Activated CD8-positive, alpha-beta memory T cell treated with anti-CD3 and anti-CD28 coated beads, Interleukin-2, amount 50 U/mL, for 4 hours (primary cell): Measurements from ENCODE around the gene L3HYPDH.

Experiments
- DNase-seq: peaks from one replicate; pipeline ENCODE4 v3.0.0-alpha.2; 2020

The L3HYPDH gene

GRCh38 chr14:59483819-59484638 lies at the start of gene L3HYPDH, which contains the start of gene JKAMP:
TSS of gene L3HYPDH (minus strand) at chr14:59484408. CDS start at chr14:59484316, 92 bp downstream.
TSS of gene JKAMP (plus strand) at chr14:59484517. CDS start at chr14:59484590, 73 bp downstream.
- peak; percentile 99 for DNase-seq

GRCh38 chr14:59532419-59532818 lies 48.2 kb upstream of the L3HYPDH start:
- no peak for DNase-seq

GRCh38 chr14:59530349-59530748 lies 46.1 kb upstream of the L3HYPDH start:
- DNase-seq, result no peak

DNA sequence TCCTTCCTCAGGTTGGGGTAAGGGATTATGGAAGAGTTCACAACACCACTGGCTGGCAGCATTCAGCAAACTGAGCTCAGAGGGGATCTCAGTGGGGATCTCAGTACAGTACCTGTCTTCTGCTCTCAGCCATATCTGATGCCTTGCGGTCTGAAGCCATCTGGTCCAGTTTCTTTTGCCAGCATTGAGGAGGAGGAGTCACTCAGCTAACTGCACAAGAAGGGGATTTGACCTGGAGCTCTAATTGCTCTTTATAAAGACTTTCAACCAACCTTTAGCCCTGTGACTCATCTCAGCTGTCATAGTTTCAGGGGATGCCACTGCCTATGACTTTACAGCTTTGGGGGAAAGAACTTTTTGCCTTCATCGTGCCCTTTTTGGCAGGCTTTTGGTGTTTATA lies 45.0 kb upstream of the L3HYPDH start:
- no peak for DNase-seq

DNA sequence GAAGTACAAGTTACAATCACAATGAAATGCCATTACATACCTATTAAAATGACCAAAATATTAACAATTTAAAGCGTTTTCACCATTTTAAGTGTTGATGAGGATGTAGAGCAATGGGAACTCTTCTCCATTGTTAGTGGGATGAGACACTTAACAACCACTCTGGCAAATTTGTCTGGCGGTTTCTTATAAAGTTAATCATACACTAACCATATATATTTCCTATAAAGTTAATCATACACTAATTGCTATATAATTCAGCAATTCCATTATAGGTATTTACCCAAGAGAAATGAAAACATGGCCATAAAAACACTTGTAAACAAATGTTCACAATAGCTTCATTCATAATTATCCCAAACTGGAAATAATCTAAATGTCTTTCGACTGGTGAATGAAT lies 36.0 kb upstream of the L3HYPDH start:
- DNase-seq, result no peak

- DNase-seq, result no peak
Observed at GRCh38 chr14:59511916-59512575, 27.8 kb upstream of the L3HYPDH start.

GRCh38 chr14:59510966-59511365 lies 26.8 kb upstream of the L3HYPDH start:
- no peak for DNase-seq

- DNase-seq, result no peak
Observed at GRCh38 chr14:59510001-59510400, 25.8 kb upstream of the L3HYPDH start.

DNA sequence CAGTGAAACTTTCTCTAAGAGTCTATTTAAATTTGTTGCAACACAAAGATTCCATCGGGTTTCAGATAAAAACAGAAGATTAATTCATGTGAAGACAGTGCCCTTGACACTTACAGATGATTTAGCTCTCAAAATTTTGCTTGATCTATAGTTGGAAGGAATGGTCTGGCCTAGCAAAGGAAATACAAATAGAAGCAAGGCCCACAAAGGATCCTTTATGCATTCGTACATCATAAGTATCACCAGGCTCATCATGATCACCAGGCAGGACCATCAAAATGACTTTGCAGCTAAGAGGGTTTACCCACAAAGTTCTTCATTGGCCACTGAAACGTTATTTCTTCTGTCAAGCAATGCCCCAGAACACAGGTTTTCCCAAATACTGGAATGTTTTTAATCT lies 24.9 kb upstream of the L3HYPDH start:
- DNase-seq, result no peak

DNA sequence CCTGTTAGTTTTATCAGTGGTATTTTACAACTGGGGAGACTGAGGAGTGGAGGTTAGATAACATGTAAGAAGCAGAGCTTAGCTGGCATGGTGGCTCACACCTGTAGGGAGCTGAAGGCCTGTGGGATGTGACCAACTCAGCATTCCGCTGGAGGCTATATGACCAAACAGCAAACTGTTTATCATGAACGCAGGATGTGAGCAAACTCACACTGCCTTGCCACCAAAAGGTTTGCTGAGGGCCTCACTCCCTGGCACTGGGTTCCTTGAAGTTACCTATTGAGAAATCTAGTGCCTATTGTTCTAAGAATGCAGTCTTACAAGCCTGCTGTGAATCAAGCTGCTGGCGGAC lies 23.5 kb upstream of the L3HYPDH start:
- DNase-seq, result no peak

- DNase-seq, result peak; percentile 41
Observed at GRCh38 chr14:59507063-59507751, 23.0 kb upstream of the L3HYPDH start.

DNA sequence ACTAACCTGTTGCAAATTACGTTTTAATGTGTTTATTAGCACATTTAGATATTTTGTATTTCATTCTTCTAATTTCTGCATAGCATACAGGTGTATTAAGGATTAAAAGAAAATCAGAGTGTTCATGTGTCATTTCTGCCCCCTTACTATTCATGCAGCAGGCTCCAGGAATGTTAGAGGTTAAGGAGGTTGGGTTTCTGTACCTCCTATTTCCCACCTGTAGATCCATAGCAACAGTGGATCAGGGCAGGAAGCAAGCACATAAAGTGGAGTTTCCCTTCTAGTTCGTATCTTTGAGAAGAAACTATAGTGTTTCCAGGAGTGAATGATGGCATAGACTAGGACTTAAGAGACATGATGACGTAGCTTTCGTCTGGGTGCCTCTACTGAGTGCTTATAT lies 19.0 kb upstream of the L3HYPDH start:
- DNase-seq, result no peak

GRCh38 chr14:59500732-59501131 lies 16.5 kb upstream of the L3HYPDH start:
- DNase-seq, result no peak

DNA sequence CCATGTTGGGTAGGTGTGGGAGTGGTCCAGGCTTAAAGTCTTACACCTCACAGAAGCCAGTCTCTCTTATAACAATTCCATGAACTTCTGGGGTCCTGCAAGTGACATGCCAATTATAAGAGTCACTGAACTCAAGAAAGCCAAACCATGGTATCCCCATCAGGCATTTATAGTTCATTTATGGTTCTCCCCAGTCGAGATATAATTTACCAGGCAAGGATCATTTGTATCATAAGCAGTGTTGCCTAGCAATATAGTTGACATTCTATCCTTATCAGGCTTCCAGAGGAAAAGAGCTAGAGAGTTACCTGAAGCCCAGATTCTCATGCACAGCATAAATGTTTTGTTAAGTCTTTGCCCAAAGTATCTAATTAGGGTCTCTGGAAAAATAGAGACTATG lies 8.2 kb upstream of the L3HYPDH start:
- DNase-seq, result no peak

- DNase-seq, result no peak
Observed at GRCh38 chr14:59490756-59491155, 6.5 kb upstream of the L3HYPDH start.

DNA sequence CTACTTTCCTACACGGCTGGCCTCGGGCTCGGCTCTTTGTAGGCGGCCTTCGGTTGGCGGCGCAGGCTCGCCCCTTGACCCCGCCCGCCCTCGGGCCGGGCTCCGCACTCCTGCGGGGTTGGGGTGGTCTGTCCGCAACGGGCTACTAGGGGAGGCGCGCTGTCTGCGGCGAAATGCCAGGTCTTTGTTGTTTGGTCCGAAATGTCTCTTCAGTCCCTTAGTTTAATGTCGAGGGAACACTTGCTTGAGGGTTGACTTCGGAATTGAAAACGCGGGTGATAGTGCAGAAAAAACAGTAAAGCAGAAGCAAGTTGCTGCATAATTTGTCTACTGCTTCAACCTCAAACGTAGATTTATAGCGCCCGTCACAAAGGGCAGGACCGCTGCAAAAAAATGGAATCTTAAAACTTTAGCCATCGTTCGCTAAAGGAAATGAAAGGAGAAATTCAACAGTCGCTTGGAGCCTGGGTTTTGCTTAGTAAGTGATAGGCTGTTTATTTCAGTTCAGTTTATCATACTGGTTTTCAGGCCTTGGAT lies 499 bp upstream of the L3HYPDH start:
- no peak for DNase-seq

GRCh38 chr14:59483363-59483762 lies 845 bp downstream of the L3HYPDH start:
- no peak for DNase-seq

- DNase-seq, result no peak
Observed at GRCh38 chr14:59482541-59483331, 1.5 kb downstream of the L3HYPDH start.

DNA sequence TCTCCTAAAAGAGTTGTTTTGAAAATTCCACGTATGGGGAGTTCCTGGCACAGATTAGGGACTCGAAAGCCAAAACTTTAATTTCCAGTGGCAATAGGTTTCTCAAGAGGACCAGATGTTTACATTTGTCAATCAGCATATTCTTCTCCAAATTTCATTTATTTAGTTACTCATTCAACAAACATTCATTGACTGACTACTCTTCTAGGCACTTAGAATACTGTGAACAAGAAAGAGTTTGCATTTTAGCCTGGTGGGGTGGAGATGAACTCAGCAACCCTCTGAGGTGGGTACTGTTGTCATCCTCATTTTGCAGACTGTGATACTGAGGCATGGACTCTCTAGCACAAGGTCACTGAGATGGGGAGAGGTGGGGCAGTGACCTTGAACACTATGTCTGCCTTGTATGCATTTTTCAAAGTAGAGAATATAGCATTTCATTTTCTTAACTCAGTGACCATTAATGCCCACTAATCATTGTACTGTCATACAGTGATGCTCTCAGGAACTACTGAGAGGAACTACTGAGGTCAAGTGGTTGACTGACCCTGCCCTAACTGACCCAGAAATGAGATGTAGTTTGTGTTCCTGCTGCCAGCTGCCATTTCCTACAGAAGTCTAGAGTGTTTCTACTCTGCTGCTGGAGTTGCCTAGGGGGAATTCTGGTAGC lies 2.2 kb downstream of the L3HYPDH start:
- no peak for DNase-seq

DNA sequence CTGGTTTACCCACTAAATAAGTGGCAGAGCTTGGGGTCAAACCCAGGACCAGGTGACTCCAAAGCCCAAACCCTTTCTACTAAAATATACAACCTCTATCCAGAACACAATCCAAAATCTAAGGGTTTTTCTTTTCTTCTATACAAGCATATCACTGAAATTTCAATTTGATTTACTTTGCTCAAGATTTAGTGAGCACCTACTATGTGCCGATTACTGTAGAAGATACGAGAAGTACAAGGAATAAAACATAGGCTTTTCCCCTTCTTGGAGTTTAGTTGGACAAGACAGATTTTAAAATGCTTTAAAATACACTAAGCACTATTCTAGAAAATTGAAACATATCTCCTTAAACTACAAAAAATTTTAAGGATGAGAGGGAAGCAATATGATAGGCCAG lies 2.8 kb downstream of the L3HYPDH start:
- DNase-seq, result no peak

DNA sequence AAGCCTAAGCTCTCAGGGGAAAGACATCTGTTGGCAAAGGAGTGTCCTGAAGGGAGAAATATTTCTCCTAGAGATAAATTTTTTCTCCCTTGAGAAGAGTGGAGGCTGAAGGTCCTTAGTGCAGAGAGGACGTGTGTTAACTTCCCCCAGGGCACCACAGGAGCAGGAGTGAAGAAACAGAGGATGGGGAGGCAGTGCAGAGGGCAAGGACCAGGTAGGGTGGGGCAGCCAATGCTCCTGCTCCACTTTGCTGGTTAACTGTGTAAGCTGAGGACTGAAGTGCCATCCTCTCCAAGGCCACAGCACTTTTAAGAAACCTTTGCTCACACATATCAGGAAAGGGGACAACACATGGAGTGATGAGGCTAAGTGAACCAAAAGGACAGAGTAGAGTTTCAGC lies 4.0 kb downstream of the L3HYPDH start:
- no peak for DNase-seq

DNA sequence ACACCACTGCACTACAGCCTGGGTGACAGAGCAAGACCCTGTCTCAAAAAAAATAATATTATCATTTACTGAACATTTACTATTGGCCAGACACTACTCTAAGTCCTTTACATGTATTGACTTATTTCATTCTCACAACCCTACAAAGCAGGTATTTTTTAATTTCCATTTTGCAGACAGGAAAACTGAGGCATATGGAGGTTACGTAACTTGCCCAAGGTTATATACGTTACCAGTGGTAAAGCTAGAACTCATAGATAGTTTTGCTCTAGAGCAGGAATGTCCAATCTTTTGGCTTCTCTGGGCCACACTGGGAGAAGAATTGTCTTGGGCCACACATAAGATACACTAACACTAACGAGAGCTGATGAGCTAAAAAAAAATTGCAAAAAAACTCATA lies 5.7 kb downstream of the L3HYPDH start:
- no peak for DNase-seq
